HG03378 (cell line): ENCODE data around the gene THBS2.
"Not testable (repeated sequence)": the region's sequence is repeated elsewhere in the genome, so short reads cannot be mapped to it uniquely, and the experiment has no call there.

Source experiments
- ATAC-seq: cut with Tn5 transposase; IDR thresholded peaks from one replicate; pipeline ENCODE4 v1.9.1; 2021; ENCODE audit warnings: mild to moderate bottlenecking, moderate library complexity; ENCODE audit not compliant: unreplicated experiment

THBS2 gene

DNA sequence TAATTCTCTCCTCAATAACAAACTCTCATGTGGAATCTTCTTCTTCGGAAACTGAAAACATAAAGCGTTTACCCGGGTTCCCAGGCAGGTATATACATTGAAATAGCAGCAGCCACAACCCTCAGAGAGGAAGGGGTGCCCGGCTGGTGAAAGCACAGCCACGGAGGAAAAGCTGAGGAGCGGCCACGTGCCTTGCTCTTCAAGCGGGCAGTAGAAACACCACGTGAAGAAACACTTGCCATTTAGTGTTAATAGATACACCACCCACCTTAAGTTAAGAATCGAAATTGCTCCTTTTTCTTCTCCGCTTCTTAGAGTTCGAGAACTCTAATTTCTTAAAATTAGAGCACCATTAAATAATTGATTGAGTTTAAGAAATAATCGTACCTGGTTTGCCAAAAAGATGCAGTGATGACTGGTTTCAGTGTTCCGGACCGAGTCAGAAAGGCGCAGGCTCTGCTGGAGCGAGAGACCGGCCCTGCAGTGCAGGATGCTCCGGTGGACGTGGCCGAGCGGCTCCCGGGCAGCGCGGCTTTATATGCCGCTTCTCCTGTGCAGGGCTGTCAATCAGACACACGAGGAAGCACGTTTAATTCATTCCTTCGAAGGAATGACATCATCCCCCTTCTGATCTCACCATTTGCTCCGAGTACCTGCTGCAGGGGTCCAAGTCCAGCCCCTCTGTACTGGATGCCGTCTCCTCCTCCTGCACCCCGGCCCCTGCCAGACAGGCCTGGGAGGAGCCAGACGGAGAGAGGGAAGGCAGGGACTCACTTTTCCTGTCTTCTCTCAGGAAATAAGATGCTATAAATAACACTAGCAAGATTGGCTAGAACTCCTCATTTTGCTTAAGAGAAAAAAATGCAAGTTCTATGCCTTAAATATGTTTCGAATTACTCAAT lies at the start of gene THBS2:
Gene THBS2, minus strand, starts transcription at position 510 of the 902 bp plus-strand sequence. CDS start 3,062 bp downstream, outside the sequence.
- ATAC-seq: no peak

DNA sequence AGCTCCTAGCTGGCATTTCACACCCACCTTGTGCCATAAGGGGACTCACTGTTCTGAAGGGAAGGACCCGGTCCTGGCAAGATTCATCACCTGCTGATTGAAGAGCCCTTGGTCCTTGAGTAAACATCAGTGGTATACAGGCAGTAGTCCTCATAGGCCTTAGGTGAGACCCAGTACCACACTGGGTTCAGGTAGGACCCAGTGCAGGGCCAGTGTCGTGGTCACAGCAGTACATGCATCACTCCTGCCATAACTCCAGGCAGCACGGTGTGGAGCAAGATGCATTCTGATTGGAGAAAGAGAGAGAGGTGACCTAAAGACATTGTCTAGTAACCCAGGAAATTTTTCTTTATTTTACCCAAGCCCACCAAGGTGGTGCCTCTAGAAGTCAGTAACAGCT lies 49.1 kb upstream of the THBS2 start:
- no peak for ATAC-seq

DNA sequence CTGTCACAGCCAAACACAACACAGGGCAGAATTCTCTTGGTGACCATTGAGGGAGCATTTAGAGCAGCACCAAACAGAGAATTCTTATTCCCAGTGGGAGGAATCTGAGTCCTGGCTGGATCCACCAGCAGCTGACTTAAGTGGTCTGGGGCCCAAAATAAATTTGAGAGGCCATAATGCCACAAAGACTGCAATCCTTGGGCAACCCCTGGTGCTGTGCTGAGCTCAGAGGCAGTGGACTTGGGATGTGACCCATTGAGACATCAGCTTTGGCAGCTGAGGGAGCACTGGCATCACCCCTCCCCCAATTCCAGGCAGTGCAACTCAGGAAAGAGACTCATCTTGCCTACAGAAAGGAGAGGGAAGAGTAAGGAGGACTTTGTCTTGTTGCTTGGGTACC lies 48.6 kb upstream of the THBS2 start:
- no peak for ATAC-seq

DNA sequence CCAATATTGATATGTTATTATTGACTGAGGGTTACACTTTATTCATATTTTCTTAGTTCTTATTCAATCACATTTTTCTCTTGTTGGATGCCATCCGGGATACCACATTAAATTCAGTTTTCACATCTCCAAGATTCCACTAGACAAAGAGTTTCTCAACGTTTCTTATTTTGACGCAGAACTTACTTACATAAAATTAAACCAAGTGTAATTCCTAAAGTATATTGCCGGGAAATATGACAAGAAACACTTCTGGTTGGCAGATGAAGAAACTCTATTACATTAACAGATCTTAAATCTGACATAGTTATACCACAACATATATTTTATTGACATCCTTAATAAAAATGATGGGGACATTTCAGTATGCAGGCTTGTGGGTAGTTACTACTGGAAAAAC lies 47.3 kb upstream of the THBS2 start:
- ATAC-seq: no peak

DNA sequence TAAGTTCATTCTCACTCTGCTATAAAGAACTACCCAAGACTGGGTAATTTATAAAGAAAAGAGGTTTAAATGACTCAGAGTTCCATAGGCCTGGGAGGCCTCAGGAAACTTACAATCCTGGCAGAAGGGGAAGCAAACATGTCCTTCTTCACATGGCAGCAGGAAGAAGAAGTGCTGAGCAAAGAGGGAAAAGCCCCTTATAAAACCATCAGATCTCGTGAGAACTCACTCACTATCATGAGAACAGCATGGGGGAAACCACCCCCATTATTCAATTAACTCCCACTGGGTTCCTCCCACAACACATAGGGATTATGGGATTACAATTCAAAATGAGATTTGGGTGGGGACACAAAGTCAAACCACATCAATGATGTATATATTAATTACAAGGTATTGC lies 45.0 kb upstream of the THBS2 start:
- ATAC-seq: not testable (repeated sequence)

DNA sequence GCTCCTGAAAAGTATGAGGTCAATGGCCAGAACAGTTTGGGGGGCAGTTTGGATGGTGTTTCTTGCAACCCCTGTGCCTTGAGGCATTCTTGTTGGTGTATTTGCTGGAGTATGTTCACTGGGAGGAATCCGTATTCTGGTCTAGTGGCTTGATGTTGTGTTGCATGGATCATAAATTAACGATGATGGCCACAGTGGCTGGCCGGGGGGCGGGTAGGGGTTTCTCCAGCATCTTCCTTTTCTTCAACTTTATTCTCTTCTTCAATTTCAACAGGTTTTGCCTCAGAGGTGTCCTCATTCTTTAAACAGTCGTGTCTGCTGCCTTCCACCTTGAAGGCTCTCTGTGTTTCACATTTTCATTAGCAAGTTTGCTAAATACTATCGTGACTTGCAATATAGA lies 43.0 kb upstream of the THBS2 start:
- ATAC-seq: no peak

DNA sequence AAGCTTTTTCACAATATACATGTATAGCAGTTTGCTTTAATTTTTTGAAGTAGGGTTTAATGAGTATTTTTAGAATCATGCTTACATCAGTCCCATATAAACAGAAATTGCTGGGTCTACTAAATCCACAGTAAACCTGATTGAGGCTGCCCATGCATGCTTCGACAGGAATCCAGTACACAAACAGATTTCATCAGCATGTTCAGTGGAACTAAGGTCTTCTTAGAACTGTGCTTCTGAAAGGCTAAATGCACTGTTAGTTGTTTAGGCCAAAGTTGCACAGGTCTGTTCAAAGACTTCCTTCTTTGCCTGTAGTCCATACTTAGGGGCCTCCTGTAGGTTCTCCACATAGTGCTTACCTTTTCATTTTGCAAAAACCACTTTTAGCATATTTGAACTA lies 42.5 kb upstream of the THBS2 start:
- ATAC-seq: no peak

DNA sequence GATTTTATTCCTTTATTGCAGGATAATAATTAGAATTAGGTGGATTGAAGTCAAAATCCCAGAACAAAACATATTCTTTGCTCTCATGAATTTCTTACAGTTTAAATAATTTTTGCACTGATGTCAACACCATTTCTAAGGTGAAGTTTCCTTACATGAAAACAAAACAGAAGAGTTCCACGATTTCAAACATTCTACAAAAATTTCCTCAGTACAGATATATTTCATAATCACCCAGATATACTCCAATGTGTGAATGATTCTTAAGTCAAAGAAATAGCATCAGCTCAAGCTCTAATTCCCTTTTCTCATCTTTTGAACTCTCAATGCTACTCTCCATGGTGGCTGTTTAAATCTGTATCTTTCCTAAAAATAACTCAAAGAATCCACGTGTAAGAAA lies 39.5 kb upstream of the THBS2 start:
- ATAC-seq: no peak

DNA sequence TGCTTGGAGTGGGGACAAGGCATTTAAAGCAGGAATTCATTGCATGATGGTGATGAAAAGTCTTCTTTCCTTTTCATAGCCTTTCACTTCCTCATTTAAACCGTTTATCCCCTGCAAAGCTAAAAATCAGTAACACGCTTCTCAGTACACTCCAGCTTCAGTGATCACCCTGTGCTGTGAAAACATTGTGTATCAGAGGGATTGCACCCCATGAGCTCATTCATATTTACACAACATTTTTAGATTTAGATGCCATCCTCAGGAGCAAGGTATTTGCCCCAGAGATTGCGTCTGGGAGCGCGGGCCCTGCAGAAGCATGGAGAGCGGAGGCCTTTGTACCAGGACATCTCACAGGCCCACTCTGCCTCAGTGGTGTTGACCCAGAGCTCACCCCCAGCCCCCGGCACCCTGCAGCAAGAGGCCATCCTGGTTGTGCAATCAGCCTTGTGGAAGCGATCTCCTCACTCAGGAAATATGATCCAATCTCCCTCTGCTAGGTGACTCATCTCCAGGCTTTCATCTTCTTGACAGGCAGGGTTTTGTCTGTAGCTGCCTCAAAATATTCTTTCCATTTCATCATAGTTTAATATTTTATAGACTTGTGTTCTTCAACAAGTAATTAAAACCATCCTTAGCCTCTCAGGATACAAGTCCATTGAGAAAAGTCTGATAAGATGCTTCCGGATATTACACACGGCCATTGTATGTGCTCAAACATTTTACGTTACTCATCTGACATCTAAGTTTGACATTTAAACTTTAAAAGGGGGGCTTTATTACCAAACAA lies 38.9 kb upstream of the THBS2 start:
- ATAC-seq: no peak

DNA sequence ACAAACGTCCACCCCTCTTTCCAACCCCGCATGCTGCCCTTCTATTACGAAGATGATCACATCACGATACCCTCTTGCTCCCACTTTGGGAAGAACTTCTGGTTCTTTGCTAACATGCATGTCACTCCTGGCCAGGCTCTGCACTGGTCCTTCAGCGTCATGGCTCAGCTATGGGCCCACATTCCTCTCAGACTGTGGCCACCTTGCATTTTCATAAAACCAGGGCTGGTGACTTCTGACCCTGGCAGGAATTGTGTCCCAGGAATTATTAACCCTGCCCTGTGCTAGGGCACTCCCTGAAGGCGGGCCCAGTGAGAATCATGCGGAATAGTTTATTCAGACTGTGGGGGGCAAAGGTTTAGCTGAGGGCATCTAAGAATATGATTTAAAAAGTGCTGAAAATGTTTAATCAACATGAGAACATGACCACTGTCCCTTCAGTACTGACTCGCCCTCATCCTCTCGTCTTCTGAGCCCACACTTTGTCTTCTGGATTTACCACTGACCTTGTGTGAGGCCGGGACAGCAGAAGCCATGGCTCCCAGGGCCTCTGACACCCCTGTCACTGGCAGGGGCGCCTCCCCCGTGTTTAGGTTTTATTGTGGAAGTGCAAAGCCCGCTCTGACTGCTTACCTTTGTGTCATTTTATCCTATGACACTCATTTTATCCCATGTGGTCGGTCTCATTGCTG lies 38.1 kb upstream of the THBS2 start:
- ATAC-seq: no peak

DNA sequence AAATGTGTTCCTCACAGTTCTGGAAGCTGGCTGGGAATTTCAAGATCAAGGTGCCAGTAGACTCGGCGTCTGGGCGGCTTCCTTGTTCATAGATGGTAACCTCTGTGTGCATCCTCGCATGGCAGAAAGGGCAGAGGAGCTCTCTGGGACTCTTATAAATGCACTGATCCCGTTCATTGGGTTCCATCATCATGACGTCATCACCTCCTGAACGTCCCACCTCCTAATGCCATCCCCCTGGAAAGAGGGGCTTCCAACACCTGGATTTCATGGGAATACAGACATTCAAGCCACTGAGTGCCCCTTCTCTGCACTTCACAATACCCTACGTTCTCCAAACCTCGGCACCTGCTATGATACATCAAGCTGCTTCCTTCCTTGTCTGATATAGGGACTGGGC lies 37.5 kb upstream of the THBS2 start:
- no peak for ATAC-seq

DNA sequence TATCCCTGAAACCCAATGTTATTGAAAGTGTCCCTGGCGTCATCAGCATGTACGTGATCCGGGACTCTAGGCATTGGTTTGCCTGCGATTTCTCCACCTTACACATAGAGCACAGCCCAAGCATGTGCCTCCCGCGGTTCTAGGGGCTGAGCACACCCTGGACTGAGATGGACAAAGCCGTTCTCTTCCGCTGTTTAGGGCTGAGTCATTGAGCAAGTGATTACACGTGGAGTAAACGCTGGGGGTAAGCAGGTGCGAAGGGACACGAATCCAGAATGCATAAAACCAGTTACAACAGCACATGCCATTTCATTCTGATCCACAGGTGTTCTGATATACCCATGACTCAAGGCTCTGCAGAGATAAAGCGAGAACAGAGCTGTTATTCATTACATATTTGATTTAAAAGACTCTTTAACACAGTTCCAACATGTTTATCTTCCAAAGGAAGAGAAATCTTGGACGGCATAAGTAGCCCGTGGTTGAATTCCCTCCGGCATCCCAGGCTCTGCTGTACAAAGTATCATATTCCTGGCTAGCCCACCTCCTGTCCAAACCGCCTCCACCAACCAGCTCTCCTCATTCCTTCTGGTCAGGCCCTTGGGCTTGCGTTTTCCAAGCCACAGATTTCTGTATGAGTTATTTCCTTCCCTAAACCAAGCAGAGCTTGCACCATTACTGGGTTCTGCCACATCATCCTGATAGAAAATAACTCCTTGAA lies 36.1 kb upstream of the THBS2 start:
- no peak for ATAC-seq

DNA sequence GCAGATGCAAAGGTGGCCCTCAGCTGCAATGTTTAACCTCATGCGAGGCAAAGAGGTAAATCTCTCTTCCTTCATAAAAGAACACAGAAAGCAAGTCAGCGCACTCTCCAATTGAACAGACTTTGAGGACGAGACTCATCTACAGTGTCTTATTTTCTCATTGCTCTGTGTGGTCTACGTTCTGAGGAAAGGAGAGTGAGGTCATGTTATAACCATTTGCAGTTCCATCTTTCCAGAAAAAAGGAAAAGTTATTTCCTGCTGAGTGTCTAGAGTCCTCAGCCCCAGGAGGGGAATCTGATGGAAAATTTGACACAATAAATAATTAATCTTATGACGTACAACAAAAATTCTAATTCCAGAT lies 35.6 kb upstream of the THBS2 start:
- no peak for ATAC-seq

DNA sequence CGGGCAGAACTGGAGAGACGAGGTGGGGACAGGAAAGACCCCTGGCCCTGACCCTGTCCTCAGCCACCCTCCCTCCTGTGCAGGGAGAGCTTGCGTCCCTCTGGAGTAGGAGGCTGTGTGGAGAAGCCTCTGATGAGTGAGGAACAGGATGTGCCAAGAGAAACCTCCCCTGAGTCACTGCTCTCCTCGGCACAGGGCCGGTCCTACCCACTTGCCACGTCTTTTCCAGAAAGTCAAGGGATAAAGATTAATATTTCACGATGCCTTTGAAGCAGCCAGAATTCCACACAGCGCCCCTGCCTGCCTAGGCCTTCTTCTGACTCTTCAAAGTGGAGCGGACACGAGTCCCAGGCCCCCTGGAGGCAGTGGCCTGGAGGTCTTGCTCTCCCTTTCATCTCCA lies 34.9 kb upstream of the THBS2 start:
- ATAC-seq: no peak

DNA sequence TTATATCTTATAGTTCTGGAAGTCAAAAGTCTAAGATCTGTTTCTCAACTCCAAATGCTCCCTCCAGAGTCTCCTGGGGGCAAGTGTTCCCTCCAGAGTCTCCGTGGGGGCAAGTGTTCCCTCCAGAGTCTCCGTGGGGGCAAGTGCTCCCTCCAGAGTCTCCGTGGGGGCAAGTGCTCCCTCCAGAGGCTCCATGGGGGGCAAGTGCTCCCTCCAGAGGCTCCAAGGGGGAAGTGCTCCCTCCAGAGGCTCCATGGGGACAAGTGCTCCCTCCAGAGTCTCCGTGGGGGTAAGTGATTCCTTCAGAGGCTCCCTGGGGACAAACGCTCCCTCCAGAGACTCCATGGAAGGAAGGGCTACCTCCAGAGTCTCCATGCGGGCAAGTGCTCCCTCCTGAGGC lies 34.0 kb upstream of the THBS2 start:
- ATAC-seq: no peak

DNA sequence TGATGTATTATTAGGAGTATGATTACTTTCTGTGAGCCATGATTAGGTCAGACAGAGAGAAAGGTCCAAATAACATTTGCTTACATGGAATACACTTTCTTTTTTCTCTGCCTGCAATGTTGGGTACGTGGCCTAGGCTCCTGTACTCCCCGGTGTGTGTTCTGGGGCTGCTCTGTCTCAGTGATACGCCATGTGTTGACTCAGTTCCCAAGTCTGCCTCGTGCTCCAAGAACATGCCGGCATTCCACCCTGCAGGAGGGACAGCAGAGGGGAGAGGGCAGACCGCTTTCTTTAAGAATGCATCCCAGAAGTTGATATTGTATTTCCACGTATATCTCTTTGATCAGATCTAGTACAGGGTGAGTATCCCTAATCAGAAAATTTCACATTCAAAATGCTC lies 33.3 kb upstream of the THBS2 start:
- no peak for ATAC-seq

DNA sequence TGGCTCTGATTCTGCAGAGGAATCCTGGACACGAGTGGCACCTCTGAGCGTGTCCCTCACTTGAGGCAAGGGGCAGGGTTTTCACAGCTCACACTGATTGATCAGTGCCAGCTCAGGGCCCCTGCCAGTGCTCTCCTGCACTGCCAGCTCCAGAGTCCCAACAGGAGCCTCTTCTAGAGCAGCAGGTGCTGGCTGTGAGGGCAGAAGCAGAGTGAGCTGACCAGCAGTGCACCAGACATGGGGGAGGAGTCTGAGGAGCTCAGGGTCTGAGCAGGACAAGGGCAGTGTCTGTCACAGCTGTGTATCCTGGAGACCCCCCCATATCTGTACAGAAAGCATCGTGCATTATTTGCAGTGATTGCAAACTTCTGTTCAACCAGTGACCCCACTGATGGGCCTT lies 31.5 kb upstream of the THBS2 start:
- no peak for ATAC-seq

DNA sequence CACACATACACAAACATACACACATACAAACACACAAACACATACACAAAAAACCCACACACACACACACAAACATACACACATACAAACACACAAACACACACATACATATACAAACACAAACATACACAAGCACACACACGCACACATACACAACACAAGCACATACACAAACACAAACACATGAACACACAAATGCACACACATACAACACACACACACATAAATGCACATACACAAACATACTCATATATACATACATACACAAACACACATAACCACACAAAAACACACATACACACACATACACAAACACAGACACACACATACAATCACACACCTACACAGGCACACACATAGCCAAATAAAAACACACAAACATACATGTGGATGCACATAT lies 30.3 kb upstream of the THBS2 start:
- ATAC-seq: no peak

DNA sequence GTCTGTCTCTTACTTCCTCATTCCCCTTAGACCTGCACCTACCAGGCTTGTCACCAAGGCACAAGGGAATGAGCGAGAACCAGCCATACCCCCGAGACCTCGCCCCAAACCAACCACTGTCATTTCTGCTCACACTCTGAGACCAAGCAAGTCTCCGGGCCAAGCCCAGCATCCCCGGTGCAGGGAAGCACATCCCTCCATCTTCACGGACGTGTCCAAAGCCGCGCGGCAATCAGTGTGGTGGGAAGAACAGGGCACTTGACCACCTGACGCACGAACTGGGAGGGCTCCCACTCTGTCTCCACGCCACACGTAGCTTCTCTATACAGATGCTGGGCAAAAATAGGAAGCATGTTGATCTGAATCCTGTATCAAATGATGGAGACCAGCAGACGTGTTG lies 28.4 kb upstream of the THBS2 start:
- no peak for ATAC-seq

DNA sequence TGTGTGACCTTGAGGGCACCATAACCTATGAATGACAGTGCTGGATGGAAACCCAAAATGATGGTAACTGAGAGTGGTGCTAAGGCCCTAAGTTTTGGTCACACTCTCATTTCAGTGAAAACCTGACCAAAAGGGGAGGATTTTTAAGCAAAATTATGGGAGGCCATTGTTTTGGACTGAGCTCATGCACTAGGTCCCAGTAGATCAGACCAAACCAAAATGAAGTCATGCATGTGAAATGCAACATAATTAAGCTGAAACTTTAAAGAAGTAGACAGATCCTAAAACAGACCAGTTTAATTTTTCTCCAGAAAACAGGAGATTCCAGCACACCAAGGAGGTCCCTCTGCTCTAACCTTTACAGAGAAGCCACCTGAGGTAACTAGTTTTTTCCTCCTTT lies 24.0 kb upstream of the THBS2 start:
- ATAC-seq: no peak

DNA sequence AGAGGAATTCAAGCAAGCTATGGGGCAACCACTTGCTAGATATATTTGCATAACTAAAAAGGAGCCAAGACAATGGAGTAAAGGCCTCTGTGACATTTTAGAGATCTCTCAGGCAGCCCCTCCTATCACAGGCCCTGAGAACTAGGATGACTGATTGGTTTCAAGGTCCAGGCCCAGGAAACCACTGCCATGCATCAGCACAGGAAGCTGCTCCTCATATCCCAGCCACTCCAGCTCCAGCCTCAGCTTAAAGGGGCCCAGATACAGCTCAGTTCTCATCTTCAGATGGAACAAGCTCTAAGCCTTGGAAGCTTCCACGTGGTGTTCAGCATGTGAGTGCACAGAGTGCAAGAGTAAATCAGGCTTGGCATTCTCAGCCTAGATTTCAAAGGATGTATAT lies 21.1 kb upstream of the THBS2 start:
- no peak for ATAC-seq
